AG09309 (cell line): ENCODE measurements around the gene CRY1.

Experiments
- DNase-seq: peaks from one replicate; pipeline ENCODE4 v3.0.0-alpha.2; 2010; ENCODE audit warnings: low read depth
- H3K4me3 ChIP-seq: 2 replicates; pipeline ENCODE4 v1.5.1; 2011; ENCODE audit warnings: mild to moderate bottlenecking, low read depth, low read length, moderate library complexity; ENCODE audit not compliant: control insufficient read depth
- CTCF ChIP-seq: IDR thresholded peaks from 2 replicates; pipeline ENCODE4 v1.5.1; 2011; ENCODE audit warnings: mild to moderate bottlenecking, low read depth, low read length, inconsistent platforms; ENCODE audit not compliant: insufficient read depth, control insufficient read depth; ENCODE audit errors: missing control alignments

The CRY1 gene

DNA sequence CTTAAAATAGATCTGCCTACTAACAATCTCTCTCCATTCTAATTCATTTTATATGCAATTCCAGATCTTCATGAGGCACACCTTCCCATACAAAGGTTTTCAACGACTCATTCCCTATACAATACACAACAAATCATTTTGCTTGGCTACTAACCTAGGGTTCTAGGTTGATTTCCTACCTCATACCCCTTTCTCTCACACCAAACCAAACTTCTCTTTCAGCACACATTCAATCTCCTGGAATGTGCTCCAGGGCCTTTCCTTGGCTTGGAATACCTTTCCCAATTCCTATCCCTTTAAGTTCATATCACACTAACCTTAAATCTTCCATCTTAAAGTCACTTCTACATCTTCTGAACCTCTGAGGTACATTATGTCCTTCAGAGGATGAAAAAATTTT is 67.7 kb downstream of the CRY1 start:
- H3K4me3 ChIP-seq = no peak overlapping the region
- no peak for DNase-seq

GRCh38 chr12:107019546-107019945 is 73.8 kb downstream of the CRY1 start:
- H3K4me3 ChIP-seq = no peak overlapping the region
- TF ChIP-seq CTCF = no peak
- no peak for DNase-seq

More for the DNA sequence above, 67.7 kb downstream of the CRY1 start:
- TF ChIP-seq CTCF = no peak

DNA sequence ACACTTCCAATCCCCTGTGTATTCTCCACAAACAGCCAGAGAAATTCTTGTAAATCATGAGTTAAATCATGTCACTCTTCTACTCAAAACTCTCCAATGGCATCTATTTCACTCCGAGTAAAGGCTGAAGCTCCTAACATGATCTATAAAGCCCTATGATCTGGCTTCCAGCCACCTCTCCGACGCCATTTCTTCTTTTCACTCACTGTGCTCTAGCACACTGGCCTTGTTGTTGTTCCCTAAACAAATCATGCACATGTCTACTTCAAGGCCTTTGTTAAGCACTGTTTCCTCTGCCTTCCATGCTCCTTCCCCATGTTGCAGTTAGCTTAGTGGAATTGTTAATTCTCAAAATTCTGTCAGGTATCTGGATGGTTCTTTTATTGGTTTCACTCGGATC is 76.3 kb downstream of the CRY1 start:
- no peak for TF ChIP-seq CTCF
- DNase-seq = no peak
- no peak overlapping the region for H3K4me3 ChIP-seq

- H3K4me3 ChIP-seq = no peak overlapping the region
- no peak for DNase-seq
- TF ChIP-seq CTCF = no peak
Measured at GRCh38 chr12:107014055-107014454, 79.3 kb downstream of the CRY1 start.

GRCh38 chr12:107012736-107013425 is 80.5 kb downstream of the CRY1 start:
- H3K4me3 ChIP-seq = no peak overlapping the region
- DNase-seq = no peak
- no peak for TF ChIP-seq CTCF

DNA sequence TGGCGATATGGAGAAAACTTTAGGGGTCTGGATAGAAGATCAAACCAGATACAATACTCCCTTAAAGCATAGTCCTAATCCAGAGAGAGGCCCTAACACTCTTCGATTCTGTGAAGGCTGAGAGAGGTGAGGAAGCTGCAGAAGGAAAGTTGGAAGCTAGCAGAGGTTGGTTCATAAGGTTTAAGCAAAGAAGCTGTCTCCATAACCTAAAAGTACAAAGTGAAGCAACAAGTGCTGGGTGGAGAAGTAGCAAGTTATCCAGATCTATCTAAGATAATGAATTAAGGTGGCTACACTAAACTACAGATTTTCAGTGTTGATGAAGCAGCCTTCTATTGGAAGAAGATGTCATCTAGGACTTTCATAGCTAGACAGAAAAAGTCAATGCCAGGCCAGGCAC is 81.8 kb downstream of the CRY1 start:
- TF ChIP-seq CTCF = no peak
- H3K4me3 ChIP-seq = no peak overlapping the region
- DNase-seq = no peak
